Gastroesophageal sphincter (tissue), 3 donors: ENCODE data around the gene ENTPD7.

ENCODE experiments used
- POLR2A ChIP-seq, 2 donors: fragments of 450-650 bp; IDR thresholded peaks; one replicate each; pipeline ENCODE4 v1.6.1; 2017; ENCODE audit warnings: antibody characterized with exemption in 2 of 2, mild to moderate bottlenecking in 2 of 2, moderate library complexity in 1 of 2
- POLR2AphosphoS5 ChIP-seq: sonication (generic); formaldehyde crosslinking; IDR thresholded peaks from one replicate; pipeline ENCODE4 v1.6.1; 2017; ENCODE audit warnings: antibody characterized with exemption
- TF ChIP-seq, protein P1 (sequence below), 4 experiments: fragments of 200-600 bp in 2 of 4; fragments of 450-650 bp in 2 of 4; sonication (generic) in 1 of 4; IDR thresholded peaks; one replicate each; pipeline ENCODE4 v1.5.1; 2017 to 2019; ENCODE audit warnings: antibody characterized with exemption in 4 of 4, mild to moderate bottlenecking in 2 of 4, moderate library complexity in 2 of 4

DNA sequence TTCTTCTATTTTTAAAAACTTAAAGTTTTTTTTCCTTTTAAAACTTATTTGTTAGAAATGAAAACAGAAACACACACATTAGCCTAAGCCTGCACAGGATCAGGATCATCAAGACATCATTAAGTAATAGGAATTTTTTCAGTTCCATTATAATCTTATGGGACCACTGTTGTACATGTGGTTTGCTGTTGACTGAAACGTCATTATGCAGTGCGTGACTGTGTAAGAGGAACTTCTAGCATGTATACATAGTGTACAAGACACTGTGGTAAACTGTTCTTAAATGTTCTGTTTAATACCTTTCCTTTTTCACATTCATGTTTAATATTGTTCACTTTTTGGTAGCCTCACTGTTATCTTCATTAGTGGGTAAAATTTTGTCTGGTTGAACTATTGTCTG is 12.1 kb downstream of the ENTPD7 start:
- TF ChIP-seq, protein P1, sequence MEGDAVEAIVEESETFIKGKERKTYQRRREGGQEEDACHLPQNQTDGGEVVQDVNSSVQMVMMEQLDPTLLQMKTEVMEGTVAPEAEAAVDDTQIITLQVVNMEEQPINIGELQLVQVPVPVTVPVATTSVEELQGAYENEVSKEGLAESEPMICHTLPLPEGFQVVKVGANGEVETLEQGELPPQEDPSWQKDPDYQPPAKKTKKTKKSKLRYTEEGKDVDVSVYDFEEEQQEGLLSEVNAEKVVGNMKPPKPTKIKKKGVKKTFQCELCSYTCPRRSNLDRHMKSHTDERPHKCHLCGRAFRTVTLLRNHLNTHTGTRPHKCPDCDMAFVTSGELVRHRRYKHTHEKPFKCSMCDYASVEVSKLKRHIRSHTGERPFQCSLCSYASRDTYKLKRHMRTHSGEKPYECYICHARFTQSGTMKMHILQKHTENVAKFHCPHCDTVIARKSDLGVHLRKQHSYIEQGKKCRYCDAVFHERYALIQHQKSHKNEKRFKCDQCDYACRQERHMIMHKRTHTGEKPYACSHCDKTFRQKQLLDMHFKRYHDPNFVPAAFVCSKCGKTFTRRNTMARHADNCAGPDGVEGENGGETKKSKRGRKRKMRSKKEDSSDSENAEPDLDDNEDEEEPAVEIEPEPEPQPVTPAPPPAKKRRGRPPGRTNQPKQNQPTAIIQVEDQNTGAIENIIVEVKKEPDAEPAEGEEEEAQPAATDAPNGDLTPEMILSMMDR (IDR thresholded peaks at IDR 0.05): no peak
- TF ChIP-seq POLR2AphosphoS5: no peak
- no peak for TF ChIP-seq POLR2A (IDR thresholded peaks at IDR 0.05)
